ENCODE results near the gene GLIPR2. TPM values are rescaled to one million over a fixed set of nuclear protein-coding genes. Genes with fewer than 3 reads are reported as not detected.
A peak's percentile ranks its signal among the peaks of the same experiment; 100 is the strongest.

GLIPR2 gene
- total and polyA plus RNA-seq, 2 experiments from 2014 or later = 5.1 to 5.7 TPM

DNA sequence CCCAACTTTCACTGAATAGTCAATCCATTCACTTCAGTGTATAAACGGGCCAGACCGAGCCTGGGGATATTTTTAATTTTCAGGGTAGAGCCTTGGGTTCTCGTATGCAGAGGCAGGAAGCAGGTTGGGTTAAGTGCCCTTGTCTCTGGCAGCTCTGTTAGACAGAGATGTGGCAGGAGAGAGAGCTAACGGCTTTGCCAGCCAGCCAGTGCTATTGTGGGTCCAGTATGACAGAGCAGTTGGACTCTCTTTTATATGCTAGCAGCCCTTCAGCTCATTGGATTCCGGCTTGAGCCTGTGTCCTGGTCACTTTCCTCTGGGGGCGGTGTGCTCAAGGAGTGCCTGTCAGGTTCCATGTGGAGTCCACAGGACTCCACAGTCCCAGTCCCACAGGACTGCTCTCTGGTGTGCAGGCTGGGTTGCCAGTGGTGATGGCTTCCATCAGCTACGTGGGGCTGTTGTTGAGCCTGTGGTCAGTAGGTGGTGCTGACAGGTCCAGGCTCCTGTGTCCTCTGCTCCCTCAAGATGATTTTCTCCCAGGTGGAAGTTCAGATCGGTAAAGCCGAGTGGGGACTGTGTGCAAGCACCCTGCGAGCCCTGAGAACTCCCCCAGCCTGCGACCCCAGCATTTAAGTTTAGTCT, 68.5 kb downstream of the GLIPR2 start:
- H3K4me3 Mint-ChIP-seq = no peak overlapping the region
- H4K20me1 ChIP-seq (replicated peaks; ENCODE audit: insufficient read depth) = peaks cover 68% of the 10 kb centered on the region

More for the DNA sequence above, 68.5 kb downstream of the GLIPR2 start:
- Mint-ChIP-seq H3K27ac (no peak overlapping the region), H3K27me3 (ENCODE audit: insufficient read depth, low read depth, poor library complexity) (peaks cover 8% of the 10 kb centered on the region), H3K4me1 (no peaks in the 10 kb centered on the region), H3K9me3 (no peaks in the 10 kb centered on the region), H3K36me3 (ENCODE audit: low read depth) (peaks cover 95% of the 10 kb centered on the region)
- no peak overlapping the region for H2AFZ ChIP-seq
- H3K79me2 ChIP-seq (replicated peaks; ENCODE audit: insufficient read depth) = peaks cover 58% of the 10 kb centered on the region
- TF ChIP-seq EZH2phosphoT487 (IDR thresholded peaks at IDR 0.05; ENCODE audit: unreplicated experiment) (no peak), EZH2 (IDR thresholded peaks at IDR 0.05; ENCODE audit: low read depth, unreplicated experiment) (no peak), ZNF114 (CRISPR knock-in tag; IDR thresholded peaks at IDR 0.05) (no peak), JUNB (IDR thresholded peaks at IDR 0.05; ENCODE audit: unreplicated experiment) (no peak), CREB1 (CRISPR knock-in tag; IDR thresholded peaks at IDR 0.05; ENCODE audit: low read depth) (no peak), POLR2AphosphoS5 (IDR thresholded peaks at IDR 0.05; ENCODE audit: low read depth) (0 out of 2 replicates have a peak, but pooled peaks have one; percentile 21), STAT1 (IDR thresholded peaks at IDR 0.05; ENCODE audit: unreplicated experiment) (no peak), NANOG (IDR thresholded peaks at IDR 0.05; ENCODE audit: borderline replicate concordance) (no peak), ZNF331 (CRISPR knock-in tag; IDR thresholded peaks at IDR 0.05; ENCODE audit: low read depth) (no peak)
- TF ChIP-seq, protein P1, sequence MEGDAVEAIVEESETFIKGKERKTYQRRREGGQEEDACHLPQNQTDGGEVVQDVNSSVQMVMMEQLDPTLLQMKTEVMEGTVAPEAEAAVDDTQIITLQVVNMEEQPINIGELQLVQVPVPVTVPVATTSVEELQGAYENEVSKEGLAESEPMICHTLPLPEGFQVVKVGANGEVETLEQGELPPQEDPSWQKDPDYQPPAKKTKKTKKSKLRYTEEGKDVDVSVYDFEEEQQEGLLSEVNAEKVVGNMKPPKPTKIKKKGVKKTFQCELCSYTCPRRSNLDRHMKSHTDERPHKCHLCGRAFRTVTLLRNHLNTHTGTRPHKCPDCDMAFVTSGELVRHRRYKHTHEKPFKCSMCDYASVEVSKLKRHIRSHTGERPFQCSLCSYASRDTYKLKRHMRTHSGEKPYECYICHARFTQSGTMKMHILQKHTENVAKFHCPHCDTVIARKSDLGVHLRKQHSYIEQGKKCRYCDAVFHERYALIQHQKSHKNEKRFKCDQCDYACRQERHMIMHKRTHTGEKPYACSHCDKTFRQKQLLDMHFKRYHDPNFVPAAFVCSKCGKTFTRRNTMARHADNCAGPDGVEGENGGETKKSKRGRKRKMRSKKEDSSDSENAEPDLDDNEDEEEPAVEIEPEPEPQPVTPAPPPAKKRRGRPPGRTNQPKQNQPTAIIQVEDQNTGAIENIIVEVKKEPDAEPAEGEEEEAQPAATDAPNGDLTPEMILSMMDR (conservative IDR thresholded peaks at IDR 0.05; ENCODE audit: low read depth in 2 of 2) = peak; percentile 34 to 59
- TF ChIP-seq, protein P2, sequence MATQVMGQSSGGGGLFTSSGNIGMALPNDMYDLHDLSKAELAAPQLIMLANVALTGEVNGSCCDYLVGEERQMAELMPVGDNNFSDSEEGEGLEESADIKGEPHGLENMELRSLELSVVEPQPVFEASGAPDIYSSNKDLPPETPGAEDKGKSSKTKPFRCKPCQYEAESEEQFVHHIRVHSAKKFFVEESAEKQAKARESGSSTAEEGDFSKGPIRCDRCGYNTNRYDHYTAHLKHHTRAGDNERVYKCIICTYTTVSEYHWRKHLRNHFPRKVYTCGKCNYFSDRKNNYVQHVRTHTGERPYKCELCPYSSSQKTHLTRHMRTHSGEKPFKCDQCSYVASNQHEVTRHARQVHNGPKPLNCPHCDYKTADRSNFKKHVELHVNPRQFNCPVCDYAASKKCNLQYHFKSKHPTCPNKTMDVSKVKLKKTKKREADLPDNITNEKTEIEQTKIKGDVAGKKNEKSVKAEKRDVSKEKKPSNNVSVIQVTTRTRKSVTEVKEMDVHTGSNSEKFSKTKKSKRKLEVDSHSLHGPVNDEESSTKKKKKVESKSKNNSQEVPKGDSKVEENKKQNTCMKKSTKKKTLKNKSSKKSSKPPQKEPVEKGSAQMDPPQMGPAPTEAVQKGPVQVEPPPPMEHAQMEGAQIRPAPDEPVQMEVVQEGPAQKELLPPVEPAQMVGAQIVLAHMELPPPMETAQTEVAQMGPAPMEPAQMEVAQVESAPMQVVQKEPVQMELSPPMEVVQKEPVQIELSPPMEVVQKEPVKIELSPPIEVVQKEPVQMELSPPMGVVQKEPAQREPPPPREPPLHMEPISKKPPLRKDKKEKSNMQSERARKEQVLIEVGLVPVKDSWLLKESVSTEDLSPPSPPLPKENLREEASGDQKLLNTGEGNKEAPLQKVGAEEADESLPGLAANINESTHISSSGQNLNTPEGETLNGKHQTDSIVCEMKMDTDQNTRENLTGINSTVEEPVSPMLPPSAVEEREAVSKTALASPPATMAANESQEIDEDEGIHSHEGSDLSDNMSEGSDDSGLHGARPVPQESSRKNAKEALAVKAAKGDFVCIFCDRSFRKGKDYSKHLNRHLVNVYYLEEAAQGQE (IDR thresholded peaks at IDR 0.05; ENCODE audit: unreplicated experiment) = no peak
- TF ChIP-seq, protein P3, sequence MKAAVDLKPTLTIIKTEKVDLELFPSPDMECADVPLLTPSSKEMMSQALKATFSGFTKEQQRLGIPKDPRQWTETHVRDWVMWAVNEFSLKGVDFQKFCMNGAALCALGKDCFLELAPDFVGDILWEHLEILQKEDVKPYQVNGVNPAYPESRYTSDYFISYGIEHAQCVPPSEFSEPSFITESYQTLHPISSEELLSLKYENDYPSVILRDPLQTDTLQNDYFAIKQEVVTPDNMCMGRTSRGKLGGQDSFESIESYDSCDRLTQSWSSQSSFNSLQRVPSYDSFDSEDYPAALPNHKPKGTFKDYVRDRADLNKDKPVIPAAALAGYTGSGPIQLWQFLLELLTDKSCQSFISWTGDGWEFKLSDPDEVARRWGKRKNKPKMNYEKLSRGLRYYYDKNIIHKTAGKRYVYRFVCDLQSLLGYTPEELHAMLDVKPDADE (IDR thresholded peaks at IDR 0.05) = no peak
- TF ChIP-seq, protein P4, sequence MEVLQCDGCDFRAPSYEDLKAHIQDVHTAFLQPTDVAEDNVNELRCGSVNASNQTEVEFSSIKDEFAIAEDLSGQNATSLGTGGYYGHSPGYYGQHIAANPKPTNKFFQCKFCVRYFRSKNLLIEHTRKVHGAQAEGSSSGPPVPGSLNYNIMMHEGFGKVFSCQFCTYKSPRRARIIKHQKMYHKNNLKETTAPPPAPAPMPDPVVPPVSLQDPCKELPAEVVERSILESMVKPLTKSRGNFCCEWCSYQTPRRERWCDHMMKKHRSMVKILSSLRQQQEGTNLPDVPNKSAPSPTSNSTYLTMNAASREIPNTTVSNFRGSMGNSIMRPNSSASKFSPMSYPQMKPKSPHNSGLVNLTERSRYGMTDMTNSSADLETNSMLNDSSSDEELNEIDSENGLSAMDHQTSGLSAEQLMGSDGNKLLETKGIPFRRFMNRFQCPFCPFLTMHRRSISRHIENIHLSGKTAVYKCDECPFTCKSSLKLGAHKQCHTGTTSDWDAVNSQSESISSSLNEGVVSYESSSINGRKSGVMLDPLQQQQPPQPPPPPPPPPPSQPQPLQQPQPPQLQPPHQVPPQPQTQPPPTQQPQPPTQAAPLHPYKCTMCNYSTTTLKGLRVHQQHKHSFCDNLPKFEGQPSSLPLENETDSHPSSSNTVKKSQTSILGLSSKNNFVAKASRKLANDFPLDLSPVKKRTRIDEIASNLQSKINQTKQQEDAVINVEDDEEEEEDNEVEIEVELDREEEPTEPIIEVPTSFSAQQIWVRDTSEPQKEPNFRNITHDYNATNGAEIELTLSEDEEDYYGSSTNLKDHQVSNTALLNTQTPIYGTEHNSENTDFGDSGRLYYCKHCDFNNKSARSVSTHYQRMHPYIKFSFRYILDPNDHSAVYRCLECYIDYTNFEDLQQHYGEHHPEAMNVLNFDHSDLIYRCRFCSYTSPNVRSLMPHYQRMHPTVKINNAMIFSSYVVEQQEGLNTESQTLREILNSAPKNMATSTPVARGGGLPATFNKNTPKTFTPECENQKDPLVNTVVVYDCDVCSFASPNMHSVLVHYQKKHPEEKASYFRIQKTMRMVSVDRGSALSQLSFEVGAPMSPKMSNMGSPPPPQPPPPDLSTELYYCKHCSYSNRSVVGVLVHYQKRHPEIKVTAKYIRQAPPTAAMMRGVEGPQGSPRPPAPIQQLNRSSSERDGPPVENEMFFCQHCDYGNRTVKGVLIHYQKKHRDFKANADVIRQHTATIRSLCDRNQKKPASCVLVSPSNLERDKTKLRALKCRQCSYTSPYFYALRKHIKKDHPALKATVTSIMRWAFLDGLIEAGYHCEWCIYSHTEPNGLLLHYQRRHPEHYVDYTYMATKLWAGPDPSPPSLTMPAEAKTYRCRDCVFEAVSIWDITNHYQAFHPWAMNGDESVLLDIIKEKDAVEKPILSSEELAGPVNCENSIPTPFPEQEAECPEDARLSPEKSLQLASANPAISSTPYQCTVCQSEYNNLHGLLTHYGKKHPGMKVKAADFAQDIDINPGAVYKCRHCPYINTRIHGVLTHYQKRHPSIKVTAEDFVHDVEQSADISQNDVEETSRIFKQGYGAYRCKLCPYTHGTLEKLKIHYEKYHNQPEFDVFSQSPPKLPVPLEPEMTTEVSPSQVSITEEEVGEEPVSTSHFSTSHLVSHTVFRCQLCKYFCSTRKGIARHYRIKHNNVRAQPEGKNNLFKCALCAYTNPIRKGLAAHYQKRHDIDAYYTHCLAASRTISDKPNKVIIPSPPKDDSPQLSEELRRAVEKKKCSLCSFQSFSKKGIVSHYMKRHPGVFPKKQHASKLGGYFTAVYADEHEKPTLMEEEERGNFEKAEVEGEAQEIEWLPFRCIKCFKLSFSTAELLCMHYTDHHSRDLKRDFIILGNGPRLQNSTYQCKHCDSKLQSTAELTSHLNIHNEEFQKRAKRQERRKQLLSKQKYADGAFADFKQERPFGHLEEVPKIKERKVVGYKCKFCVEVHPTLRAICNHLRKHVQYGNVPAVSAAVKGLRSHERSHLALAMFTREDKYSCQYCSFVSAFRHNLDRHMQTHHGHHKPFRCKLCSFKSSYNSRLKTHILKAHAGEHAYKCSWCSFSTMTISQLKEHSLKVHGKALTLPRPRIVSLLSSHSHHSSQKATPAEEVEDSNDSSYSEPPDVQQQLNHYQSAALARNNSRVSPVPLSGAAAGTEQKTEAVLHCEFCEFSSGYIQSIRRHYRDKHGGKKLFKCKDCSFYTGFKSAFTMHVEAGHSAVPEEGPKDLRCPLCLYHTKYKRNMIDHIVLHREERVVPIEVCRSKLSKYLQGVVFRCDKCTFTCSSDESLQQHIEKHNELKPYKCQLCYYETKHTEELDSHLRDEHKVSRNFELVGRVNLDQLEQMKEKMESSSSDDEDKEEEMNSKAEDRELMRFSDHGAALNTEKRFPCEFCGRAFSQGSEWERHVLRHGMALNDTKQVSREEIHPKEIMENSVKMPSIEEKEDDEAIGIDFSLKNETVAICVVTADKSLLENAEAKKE (CRISPR knock-in tag; IDR thresholded peaks at IDR 0.05) = no peak
- no peaks in the 10 kb centered on the region for H3K4me1 ChIP-seq (ENCODE audit: insufficient read depth)
- ATAC-seq (peak; percentile 97), DNase-seq (ENCODE audit: low spot score) (peak; percentile 57)
- H3K4me3 ChIP-seq = no peak overlapping the region
- peaks cover 80% of the 10 kb centered on the region for H3K36me3 ChIP-seq (ENCODE audit: insufficient read depth)
- H3K9me2 ChIP-seq (ENCODE audit: insufficient read depth) = no peaks in the 10 kb centered on the region
- H3K27ac ChIP-seq (ENCODE audit: low read depth) = no peak overlapping the region
- no peak overlapping the region for H3K4me2 ChIP-seq
- H3F3A ChIP-seq (replicated peaks; ENCODE audit: low read depth) = no peaks in the 10 kb centered on the region; the same call in 1 of the 2 replicates
- no peaks in the 10 kb centered on the region for H3K27me3 ChIP-seq (ENCODE audit: insufficient read depth)

Measured in GM23338 (cell line).